GDM1 (cell line): ENCODE results near the gene SPDYC.
"Not testable (repeated sequence)": the region's sequence is repeated elsewhere in the genome, so short reads cannot be mapped to it uniquely, and the experiment has no call there.

Source experiments
- DNase-seq: peaks from one replicate; lab custom pipeline; 2025; lab: John Stamatoyannopoulos, UW

Gene SPDYC

GRCh38 chr11:65134240-65134951 is 35.6 kb upstream of the SPDYC start, which contains the start of gene SYVN1:
Gene SYVN1 (minus strand): TSS chr11:65134519. CDS start chr11:65133601, 918 bp downstream.
- DNase-seq: peak; percentile 82

- peak; percentile 82 for DNase-seq
These were observed 34.9 kb upstream of the SPDYC start for GRCh38 chr11:65134952-65135632.

GRCh38 chr11:65135633-65136145 is 34.3 kb upstream of the SPDYC start:
- DNase-seq: no peak

GRCh38 chr11:65136515-65137096 is 33.4 kb upstream of the SPDYC start:
- no peak for DNase-seq

GRCh38 chr11:65141896-65142494 is 28.0 kb upstream of the SPDYC start:
- DNase-seq: no peak

- no peak for DNase-seq
These were observed 22.5 kb upstream of the SPDYC start for GRCh38 chr11:65147352-65148075.

GRCh38 chr11:65148657-65149056 is 21.4 kb upstream of the SPDYC start:
- no peak for DNase-seq

GRCh38 chr11:65150131-65150508 is 19.9 kb upstream of the SPDYC start:
- not testable (repeated sequence) for DNase-seq

GRCh38 chr11:65150509-65151299 is 19.3 kb upstream of the SPDYC start:
- DNase-seq: peak; percentile 93

GRCh38 chr11:65151331-65151899 is 18.6 kb upstream of the SPDYC start:
- no peak for DNase-seq

- no peak for DNase-seq
These were observed 17.9 kb upstream of the SPDYC start for GRCh38 chr11:65152122-65152521.

GRCh38 chr11:65156256-65156655 is 13.8 kb upstream of the SPDYC start:
- DNase-seq: no peak

GRCh38 chr11:65156926-65157325 is 13.1 kb upstream of the SPDYC start:
- DNase-seq: no peak

- DNase-seq: no peak
These were observed 12.7 kb upstream of the SPDYC start for GRCh38 chr11:65157336-65157735.

- DNase-seq: no peak
These were observed 11.0 kb upstream of the SPDYC start for GRCh38 chr11:65159012-65159411.

GRCh38 chr11:65160643-65161042 is 9.4 kb upstream of the SPDYC start:
- DNase-seq: no peak

GRCh38 chr11:65163684-65164083 is 6.3 kb upstream of the SPDYC start:
- DNase-seq: no peak

- DNase-seq: no peak
These were observed 4.4 kb upstream of the SPDYC start for GRCh38 chr11:65165410-65166317.

- DNase-seq: no peak
These were observed 3.1 kb upstream of the SPDYC start for GRCh38 chr11:65166893-65167292.

- DNase-seq: no peak
These were observed 2.4 kb upstream of the SPDYC start for GRCh38 chr11:65167656-65168055.
